LNCaP clone FGC (cell line): ENCODE measurements around the gene LSP1.

Source experiments
- DNase-seq: peaks from one replicate; pipeline ENCODE4 v3.0.0-alpha.2; 2011; ENCODE audit warnings: low read depth
- H3K4me3 ChIP-seq: 2 replicates; pipeline ENCODE4 v1.5.1; 2011; ENCODE audit warnings: mild to moderate bottlenecking, low read depth, low read length, control low read depth
- TF ChIP-seq, protein P1 (sequence below): IDR thresholded peaks from 2 replicates; pipeline ENCODE4 v1.5.1; 2012; ENCODE audit warnings: mild to moderate bottlenecking; ENCODE audit not compliant: control insufficient read depth, insufficient read depth; ENCODE audit errors: extremely low read depth

The LSP1 gene

DNA sequence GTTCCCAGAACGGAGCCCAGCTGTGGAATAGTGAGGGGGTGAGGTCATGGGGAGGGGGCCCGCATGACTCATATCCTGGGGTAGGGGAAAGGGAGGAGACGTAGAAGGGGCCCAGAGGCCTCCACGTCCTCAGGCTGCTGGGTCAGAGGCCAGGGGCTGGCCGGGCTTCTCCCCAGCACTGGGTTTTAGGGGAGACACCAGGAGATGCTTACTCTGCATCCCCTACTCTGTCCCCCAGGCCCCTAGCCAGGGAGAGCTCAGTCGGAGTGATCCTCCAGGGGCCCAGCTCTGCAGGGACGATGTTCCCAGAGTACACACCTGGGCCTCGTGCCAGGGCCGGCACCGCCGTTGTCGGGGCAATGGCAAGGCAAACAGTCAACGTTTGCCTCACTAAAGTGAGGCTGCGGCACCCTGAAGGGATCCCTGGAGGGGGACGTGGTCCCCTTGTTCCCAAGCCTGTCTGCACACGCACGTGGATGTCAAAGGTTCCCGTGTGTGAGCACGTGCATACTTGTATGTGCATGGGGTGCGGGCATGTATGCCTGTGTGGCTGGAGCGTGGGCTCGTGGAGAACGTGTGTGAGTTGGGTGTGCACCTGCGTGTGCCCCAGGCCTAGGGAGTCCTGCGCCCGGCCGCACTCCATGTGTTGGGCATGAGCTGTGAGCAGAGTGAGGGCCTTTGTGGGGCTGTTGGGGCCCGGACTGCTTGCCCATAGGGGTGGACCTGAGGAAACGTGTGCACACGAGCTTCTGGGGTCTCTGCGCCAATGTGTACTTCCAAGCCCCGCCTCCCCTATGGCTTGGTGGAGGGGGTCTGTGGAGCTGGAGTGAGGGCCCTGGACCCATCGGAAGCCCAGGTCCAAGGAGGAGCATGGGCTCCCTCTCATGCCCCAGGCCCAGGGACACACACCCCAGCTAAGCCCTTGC is 24.6 kb downstream of the LSP1 start:
- no peak overlapping the region for H3K4me3 ChIP-seq
- no peak for DNase-seq
- TF ChIP-seq, protein P1, sequence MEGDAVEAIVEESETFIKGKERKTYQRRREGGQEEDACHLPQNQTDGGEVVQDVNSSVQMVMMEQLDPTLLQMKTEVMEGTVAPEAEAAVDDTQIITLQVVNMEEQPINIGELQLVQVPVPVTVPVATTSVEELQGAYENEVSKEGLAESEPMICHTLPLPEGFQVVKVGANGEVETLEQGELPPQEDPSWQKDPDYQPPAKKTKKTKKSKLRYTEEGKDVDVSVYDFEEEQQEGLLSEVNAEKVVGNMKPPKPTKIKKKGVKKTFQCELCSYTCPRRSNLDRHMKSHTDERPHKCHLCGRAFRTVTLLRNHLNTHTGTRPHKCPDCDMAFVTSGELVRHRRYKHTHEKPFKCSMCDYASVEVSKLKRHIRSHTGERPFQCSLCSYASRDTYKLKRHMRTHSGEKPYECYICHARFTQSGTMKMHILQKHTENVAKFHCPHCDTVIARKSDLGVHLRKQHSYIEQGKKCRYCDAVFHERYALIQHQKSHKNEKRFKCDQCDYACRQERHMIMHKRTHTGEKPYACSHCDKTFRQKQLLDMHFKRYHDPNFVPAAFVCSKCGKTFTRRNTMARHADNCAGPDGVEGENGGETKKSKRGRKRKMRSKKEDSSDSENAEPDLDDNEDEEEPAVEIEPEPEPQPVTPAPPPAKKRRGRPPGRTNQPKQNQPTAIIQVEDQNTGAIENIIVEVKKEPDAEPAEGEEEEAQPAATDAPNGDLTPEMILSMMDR = no peak

DNA sequence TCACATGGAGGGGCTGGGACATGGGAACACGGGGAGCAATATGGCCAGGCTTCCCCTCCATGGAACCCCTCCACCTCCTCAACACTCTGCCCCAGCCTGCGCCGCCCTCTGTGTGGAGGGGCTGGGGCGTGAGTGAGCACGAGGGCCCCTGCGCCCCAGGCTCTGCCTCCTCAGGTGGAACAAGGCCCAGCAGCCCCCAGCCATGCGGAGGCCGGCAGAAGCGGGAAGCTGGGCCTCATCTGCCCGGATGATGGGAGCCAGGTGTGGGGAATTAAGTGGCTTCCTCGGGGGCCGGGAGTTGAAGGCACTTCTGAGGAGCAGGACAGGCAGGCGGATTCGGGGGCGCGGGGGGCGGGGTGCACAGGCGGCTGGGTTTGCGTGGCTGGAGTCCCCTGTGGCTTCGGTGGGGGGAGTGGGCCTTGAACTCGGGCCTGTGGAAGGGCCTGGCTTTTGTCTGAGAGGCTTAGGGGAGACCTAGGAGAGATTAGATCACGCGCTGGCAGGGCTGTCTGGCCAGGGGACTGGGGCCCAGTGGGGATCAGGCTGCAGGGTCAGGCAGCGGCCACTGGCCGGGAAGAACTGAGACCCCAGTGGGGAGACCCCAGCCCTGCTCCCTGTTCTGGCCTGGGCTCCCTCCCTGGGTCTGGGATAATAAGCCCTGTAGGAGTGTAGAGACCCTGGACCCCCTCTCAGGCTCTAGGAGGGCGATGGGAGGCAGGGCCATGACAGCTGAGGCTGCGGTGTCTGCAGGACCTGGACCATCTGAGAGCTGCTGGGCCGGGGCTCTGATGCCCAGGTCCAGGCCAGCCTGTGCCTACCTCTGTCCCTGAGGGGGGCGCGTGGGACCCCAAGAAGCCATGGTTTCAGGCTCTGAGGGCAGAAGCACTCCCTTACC is 25.5 kb downstream of the LSP1 start:
- no peak overlapping the region for H3K4me3 ChIP-seq
- TF ChIP-seq, protein P1 = no peak
- no peak for DNase-seq

DNA sequence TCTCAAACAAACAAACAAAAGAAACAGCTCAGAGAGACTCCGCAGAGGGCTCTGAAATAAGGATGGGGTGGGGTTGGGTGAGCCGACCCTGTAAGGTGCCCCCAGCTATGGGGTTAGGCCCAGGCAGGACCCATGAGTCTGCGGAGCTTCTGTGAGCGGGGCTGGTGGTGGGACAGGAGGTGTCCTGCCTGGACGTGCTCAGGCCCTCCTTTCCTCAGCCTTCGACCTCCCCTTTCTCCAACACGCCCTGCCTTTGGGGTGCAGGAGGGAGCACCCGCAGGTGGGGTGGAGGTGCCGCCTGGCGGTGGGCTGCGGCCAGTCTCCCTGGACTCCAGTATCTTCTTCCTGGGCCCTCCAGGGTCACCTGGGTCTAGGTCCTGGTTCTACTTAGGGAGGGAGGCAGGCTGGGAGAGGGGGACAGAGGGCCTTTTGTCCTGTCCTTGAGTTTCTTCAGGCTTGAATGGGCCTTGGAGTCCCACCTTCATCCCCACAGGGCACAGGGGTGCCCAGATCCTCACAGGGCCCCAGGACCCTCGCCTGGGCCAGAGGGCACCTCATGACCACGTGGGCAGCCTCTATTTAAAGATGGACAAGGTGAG is 26.6 kb downstream of the LSP1 start:
- no peak for DNase-seq
- no peak overlapping the region for H3K4me3 ChIP-seq
- TF ChIP-seq, protein P1 = no peak

DNA sequence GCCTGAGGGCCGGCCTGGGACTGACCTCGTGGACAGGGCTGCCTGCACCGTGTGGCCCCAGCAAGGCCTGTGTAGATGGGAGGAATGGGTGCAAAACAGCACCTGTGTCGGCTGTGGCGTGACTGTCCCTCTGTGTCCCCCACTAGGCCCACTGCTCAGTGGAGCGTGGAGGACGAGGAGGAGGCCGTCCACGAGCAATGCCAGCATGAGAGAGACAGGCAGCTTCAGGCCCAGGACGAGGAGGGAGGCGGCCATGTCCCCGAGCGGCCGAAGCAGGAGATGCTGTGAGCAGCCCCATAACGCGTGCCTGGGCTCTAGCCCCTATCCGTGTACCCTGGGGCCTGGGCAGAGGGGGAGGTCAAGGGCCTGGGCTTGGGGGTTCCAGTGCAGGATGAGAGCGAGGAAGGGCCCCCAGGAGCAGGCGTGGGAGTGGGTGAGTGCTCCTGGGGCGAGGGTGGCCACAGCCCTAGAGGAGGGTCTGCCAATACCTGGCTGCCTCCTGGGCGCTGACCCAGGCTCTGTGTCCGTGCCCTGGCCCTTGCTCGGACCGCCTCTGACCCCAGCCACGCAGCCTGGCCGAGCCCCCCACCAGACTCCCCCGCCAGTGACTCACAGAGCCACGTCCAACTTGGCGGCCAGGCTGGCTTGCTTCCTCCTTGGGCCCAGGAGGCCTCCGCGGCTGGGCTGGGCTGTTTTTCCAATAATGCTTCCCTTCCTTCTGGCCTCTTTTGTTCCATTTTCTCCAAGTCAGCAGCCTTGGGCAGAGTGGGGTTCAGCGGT is 27.2 kb downstream of the LSP1 start:
- no peak for DNase-seq
- H3K4me3 ChIP-seq = no peak overlapping the region
- TF ChIP-seq, protein P1 = no peak

DNA sequence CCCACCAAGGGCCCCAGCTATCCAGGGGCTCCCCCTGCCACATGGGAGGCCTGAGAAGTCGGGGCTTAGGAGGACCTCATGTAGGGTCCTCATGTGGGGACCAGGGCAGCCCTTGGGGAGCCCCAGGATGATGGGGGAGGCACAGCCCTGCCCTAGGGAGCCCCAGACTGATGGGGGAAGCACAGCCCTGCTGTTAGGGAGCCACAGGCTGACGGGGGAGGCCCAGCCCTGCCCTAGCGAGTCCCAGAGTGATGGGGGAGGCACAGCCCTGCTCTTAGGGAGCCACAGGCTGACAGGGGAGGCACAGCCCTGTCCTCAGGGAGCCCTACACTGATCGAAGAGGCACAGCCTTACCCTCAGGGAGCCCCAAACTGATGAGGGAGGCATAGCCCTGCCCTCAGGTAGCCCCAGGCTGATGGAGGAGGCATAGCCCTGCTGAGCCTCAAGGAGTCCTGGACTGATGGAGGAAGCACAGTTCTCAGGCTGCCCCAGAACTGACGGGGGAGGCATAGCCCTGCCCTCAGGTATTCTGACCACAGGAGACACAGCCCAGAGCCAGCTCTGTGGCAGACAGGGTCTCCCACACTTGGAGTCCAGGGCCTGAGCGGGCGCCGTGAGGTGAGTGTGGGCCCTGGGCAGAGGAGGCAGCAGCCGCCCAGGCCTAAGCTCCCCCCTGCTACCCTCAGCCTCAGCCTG is 28.0 kb downstream of the LSP1 start:
- no peak for DNase-seq
- TF ChIP-seq, protein P1 = no peak

More for the DNA sequence above, 28.0 kb downstream of the LSP1 start:
- H3K4me3 ChIP-seq = no peak overlapping the region
